Measurements from ENCODE around the gene ALKBH1. TPM values are rescaled to one million over a fixed set of nuclear protein-coding genes. Genes with fewer than 3 reads are reported as not detected.

Gene ALKBH1
- total RNA-seq, 2 experiments from 2014 or later: 12.6 to 16.2 TPM

DNA sequence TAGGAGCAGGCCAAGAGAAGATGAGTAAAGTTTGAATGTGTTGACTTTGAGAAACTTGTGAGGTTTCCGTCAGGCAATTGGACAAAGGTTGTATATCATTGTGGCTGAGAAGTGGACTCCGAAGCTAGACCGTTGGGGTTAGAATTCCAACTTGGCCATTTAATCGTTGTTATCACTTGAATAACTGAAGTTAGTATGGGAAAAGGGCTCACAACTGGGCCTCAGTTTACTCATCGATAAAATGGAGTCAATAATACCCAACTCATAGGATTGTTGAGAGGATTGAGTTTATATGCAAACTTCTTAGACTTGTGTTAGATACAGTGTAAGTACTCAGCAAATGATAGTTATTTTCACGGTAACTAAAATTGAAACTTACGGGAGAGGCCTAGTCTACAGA is 926 bp upstream of the ALKBH1 start:
- Histone ChIP-seq H2AFZ (ENCODE audit: low read length) (no peak overlapping the region), H4K20me1 (ENCODE audit: insufficient read depth, low read length) (peaks cover 28% of the 10 kb centered on the region), H3K4me3 (ENCODE audit: low read depth, low read length, poor library complexity, severe bottlenecking) (peak overlapping the region; percentile 85), H3K4me2 (ENCODE audit: low read length) (peak overlapping the region; percentile 93), H3K36me3 (ENCODE audit: insufficient read depth, low read length) (peaks cover 67% of the 10 kb centered on the region), H3K27ac (ENCODE audit: low read depth, low read length, poor library complexity, severe bottlenecking) (peak overlapping the region; percentile 41), H3K9me2 (ENCODE audit: insufficient read depth, low read length) (no peaks in the 10 kb centered on the region), H3K4me1 (ENCODE audit: insufficient read depth, low read length, poor library complexity, severe bottlenecking) (peaks cover 31% of the 10 kb centered on the region), H3K79me2 (ENCODE audit: insufficient read depth, low read depth, low read length) (peaks cover 78% of the 10 kb centered on the region), H3K9me3 (ENCODE audit: low read length) (no peaks in the 10 kb centered on the region)
- intact Hi-C loops (cut with micrococcal nuclease; ENCODE audit: unreplicated experiment): loop anchor here (2.0 to 5.0 kb wide), 3 partner anchors 51 to 250 kb away; partner anchors contain the start of genes ADCK1 and AHSA1
- TSS peak; percentile 84 for BruUV-seq (replicated peaks)
- POLR2A ChIA-PET: interaction anchor here (0.5 to 1.7 kb wide), 7 partner anchors 11 to 606 kb away, joined by 3 to 5 read pairs (median 3); no protein-coding TSS in a partner anchor
- no peak for TF ChIP-seq EZH2phosphoT487 (IDR thresholded peaks at IDR 0.05; ENCODE audit: borderline replicate concordance, low read depth, low read length)
- TF ChIP-seq, protein P1, sequence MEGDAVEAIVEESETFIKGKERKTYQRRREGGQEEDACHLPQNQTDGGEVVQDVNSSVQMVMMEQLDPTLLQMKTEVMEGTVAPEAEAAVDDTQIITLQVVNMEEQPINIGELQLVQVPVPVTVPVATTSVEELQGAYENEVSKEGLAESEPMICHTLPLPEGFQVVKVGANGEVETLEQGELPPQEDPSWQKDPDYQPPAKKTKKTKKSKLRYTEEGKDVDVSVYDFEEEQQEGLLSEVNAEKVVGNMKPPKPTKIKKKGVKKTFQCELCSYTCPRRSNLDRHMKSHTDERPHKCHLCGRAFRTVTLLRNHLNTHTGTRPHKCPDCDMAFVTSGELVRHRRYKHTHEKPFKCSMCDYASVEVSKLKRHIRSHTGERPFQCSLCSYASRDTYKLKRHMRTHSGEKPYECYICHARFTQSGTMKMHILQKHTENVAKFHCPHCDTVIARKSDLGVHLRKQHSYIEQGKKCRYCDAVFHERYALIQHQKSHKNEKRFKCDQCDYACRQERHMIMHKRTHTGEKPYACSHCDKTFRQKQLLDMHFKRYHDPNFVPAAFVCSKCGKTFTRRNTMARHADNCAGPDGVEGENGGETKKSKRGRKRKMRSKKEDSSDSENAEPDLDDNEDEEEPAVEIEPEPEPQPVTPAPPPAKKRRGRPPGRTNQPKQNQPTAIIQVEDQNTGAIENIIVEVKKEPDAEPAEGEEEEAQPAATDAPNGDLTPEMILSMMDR (conservative IDR thresholded peaks at IDR 0.05; ENCODE audit: low read length): no peak
- CTCF ChIA-PET (ENCODE audit: unreplicated experiment): interaction anchor here (0.6 kb wide), 1 partner anchor 156 kb away, joined by 3 read pairs; no protein-coding TSS in a partner anchor
- DNase-seq (ENCODE audit: low spot score): no peak

DNA sequence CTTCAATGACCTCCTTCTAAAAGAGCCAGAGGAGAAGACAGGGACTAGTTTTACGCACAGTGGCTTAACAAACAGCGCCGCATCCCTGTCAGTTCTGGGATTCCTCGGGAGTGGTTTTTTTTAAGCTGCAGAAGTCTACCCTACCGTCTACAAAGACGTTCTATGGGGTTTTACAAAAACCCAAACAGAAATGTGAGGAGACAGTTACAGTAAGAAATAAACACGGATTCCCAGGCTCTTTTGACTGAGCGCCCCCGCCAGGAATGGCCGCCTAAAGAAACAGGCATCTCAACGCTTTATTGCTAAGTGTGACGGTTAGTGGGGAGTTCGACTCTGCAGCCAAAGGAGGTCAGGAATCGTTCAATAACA is 484 bp downstream of the ALKBH1 start:
- H3K9me3 ChIP-seq (ENCODE audit: low read length): no peaks in the 10 kb centered on the region
- peak overlapping the region; percentile 41 for H3K27ac ChIP-seq (ENCODE audit: low read depth, low read length, poor library complexity, severe bottlenecking)
- no peaks in the 10 kb centered on the region for H3K9me2 ChIP-seq (ENCODE audit: insufficient read depth, low read length)
- POLR2A ChIA-PET: interaction anchor here (0.8 kb wide), 1 partner anchor 13 kb away, joined by 3 read pairs; no protein-coding TSS in a partner anchor
- intact Hi-C loops (cut with micrococcal nuclease; ENCODE audit: unreplicated experiment): loop anchor here (5.0 kb wide), 2 partner anchors 50 to 95 kb away; partner anchors contain the start of gene ADCK1
- BruUV-seq (replicated peaks): TSS peak; percentile 78
- peak overlapping the region; percentile 85 for H3K4me3 ChIP-seq (ENCODE audit: low read depth, low read length, poor library complexity, severe bottlenecking)
- peaks cover 28% of the 10 kb centered on the region for H4K20me1 ChIP-seq (ENCODE audit: insufficient read depth, low read length)
- peaks cover 31% of the 10 kb centered on the region for H3K4me1 ChIP-seq (ENCODE audit: insufficient read depth, low read length, poor library complexity, severe bottlenecking)
- H3K36me3 ChIP-seq (ENCODE audit: insufficient read depth, low read length): peaks cover 68% of the 10 kb centered on the region
- peak overlapping the region; percentile 93 for H3K4me2 ChIP-seq (ENCODE audit: low read length)
- CTCF ChIA-PET (ENCODE audit: unreplicated experiment): interaction anchor here (0.6 kb wide), 1 partner anchor 466 kb away, joined by 3 read pairs; no protein-coding TSS in a partner anchor
- DNase-seq (ENCODE audit: low spot score): peak; percentile 23
- H2AFZ ChIP-seq (ENCODE audit: low read length): peak overlapping the region; percentile 99
- no peak for TF ChIP-seq EZH2phosphoT487 (IDR thresholded peaks at IDR 0.05; ENCODE audit: borderline replicate concordance, low read depth, low read length)
- TF ChIP-seq, protein P1 (conservative IDR thresholded peaks at IDR 0.05; ENCODE audit: low read length): peak; percentile 72
- H3K79me2 ChIP-seq (ENCODE audit: insufficient read depth, low read depth, low read length): peaks cover 66% of the 10 kb centered on the region

GRCh38 chr14:77691259-77691658 is 16.6 kb downstream of the ALKBH1 start:
- no peak for TF ChIP-seq EZH2phosphoT487 (IDR thresholded peaks at IDR 0.05; ENCODE audit: borderline replicate concordance, low read depth, low read length)
- TF ChIP-seq, protein P1 (conservative IDR thresholded peaks at IDR 0.05; ENCODE audit: low read length): no peak

More at GRCh38 chr14:77691259-77691658, 16.6 kb downstream of the ALKBH1 start:
- Histone ChIP-seq H2AFZ (ENCODE audit: low read length) (no peak overlapping the region), H3K9me2 (ENCODE audit: insufficient read depth, low read length) (no peaks in the 10 kb centered on the region), H4K20me1 (ENCODE audit: insufficient read depth, low read length) (no peaks in the 10 kb centered on the region), H3K4me3 (ENCODE audit: low read depth, low read length, poor library complexity, severe bottlenecking) (no peak overlapping the region), H3K79me2 (ENCODE audit: insufficient read depth, low read depth, low read length) (no peaks in the 10 kb centered on the region), H3K36me3 (ENCODE audit: insufficient read depth, low read length) (peaks cover 81% of the 10 kb centered on the region), H3K4me2 (ENCODE audit: low read length) (no peak overlapping the region), H3K4me1 (ENCODE audit: insufficient read depth, low read length, poor library complexity, severe bottlenecking) (no peaks in the 10 kb centered on the region), H3K27ac (ENCODE audit: low read depth, low read length, poor library complexity, severe bottlenecking) (no peak overlapping the region), H3K9me3 (ENCODE audit: low read length) (no peaks in the 10 kb centered on the region)
- no TSS peak for BruUV-seq (replicated peaks)
- ChIA-PET POLR2A (interaction anchor here (0.7 kb wide), 1 partner anchor 45 kb away, joined by 3 read pairs; no protein-coding TSS in a partner anchor), CTCF (ENCODE audit: unreplicated experiment) (no interaction called here)
- DNase-seq (ENCODE audit: low spot score): no peak
- intact Hi-C loops (cut with micrococcal nuclease; ENCODE audit: unreplicated experiment): no loop called here
